Osteoblast (primary cell): ENCODE data around the gene PCDHAC2. TPM values are rescaled to one million over a fixed set of nuclear protein-coding genes. Genes with fewer than 3 reads are reported as not detected.

ENCODE experiments used
- DNase-seq: peaks from one replicate; pipeline ENCODE4 v3.0.0; 2011; ENCODE audit warnings: low spot score, mixed read lengths; ENCODE audit not compliant: insufficient read length; ENCODE audit errors: missing footprints
- H2AFZ ChIP-seq: 2 replicates; pipeline ENCODE4 v1.6.0; 2011; ENCODE audit warnings: mild to moderate bottlenecking, low read length
- H3K27ac ChIP-seq: 2 replicates; pipeline ENCODE4 v1.5.1; 2011; ENCODE audit warnings: mild to moderate bottlenecking, low read depth, low read length, moderate library complexity
- H3K27me3 ChIP-seq: 2 replicates; pipeline ENCODE4 v1.6.0; 2012; ENCODE audit warnings: mild to moderate bottlenecking, control low read depth, inconsistent platforms, low read length, moderate library complexity; ENCODE audit not compliant: insufficient read depth
- H3K36me3 ChIP-seq: 2 replicates; pipeline ENCODE4 v1.5.1; 2011; ENCODE audit warnings: mild to moderate bottlenecking, low read length, control low read depth, moderate library complexity; ENCODE audit not compliant: insufficient read depth
- H3K4me1 ChIP-seq: 2 replicates; pipeline ENCODE4 v1.5.1; 2011; ENCODE audit warnings: mild to moderate bottlenecking, low read length, control low read depth, moderate library complexity; ENCODE audit not compliant: insufficient read depth
- H3K4me2 ChIP-seq: 2 replicates; pipeline ENCODE4 v1.6.0; 2011; ENCODE audit warnings: mild to moderate bottlenecking, low read length; ENCODE audit not compliant: insufficient read depth
- H3K4me3 ChIP-seq: fragments of 200-600 bp; sonication (generic); 3 replicates; pipeline ENCODE4 v1.5.1; 2012; ENCODE audit warnings: mild to moderate bottlenecking, low read length, inconsistent platforms; ENCODE audit not compliant: insufficient read depth
- H3K79me2 ChIP-seq: 2 replicates; pipeline ENCODE4 v1.6.0; 2012; ENCODE audit warnings: mild to moderate bottlenecking, low read length, control low read depth, inconsistent platforms; ENCODE audit not compliant: insufficient read depth
- H3K9me3 ChIP-seq: 2 replicates; pipeline ENCODE4 v1.5.1; 2011; ENCODE audit warnings: low read depth, low read length, control low read depth
- H4K20me1 ChIP-seq: 2 replicates; pipeline ENCODE4 v1.6.0; 2012; ENCODE audit warnings: mild to moderate bottlenecking, low read length, control low read depth; ENCODE audit not compliant: insufficient read depth
- CTCF ChIP-seq: IDR thresholded peaks from 2 replicates; pipeline ENCODE4 v1.5.1; 2011; ENCODE audit warnings: mild to moderate bottlenecking, low read depth, low read length, moderate library complexity; ENCODE audit errors: extremely low read depth
- total RNA-seq: library from RNA; depleted of rRNA; stranded (reverse); fragments of >200 nt; gene quantifications from 2 replicates; pipeline ENCODE4 v1.2.3, GENCODE V29; 2012

Gene PCDHAC2
- total RNA-seq, 1 donor = 0.36 TPM

GRCh38 chr5:140926443-140927227, 39.6 kb upstream of the PCDHAC2 start:
- Histone ChIP-seq H2AFZ (peak overlapping the region; percentile 83), H4K20me1 (no peaks in the 10 kb centered on the region), H3K27ac (no peak overlapping the region), H3K36me3 (no peaks in the 10 kb centered on the region), H3K79me2 (no peaks in the 10 kb centered on the region), H3K4me3 (peak overlapping the region; percentile 58), H3K4me2 (peak overlapping the region; percentile 67), H3K27me3 (peaks cover 4% of the 10 kb centered on the region), H3K9me3 (no peaks in the 10 kb centered on the region), H3K4me1 (no peaks in the 10 kb centered on the region)
- peak; percentile 79 for DNase-seq
- TF ChIP-seq CTCF = peak; percentile 35

- Histone ChIP-seq H3K4me1 (no peaks in the 10 kb centered on the region), H4K20me1 (no peaks in the 10 kb centered on the region), H2AFZ (peak overlapping the region; percentile 83), H3K9me3 (no peaks in the 10 kb centered on the region), H3K4me3 (peak overlapping the region; percentile 58), H3K27me3 (peaks cover 4% of the 10 kb centered on the region), H3K27ac (no peak overlapping the region), H3K36me3 (no peaks in the 10 kb centered on the region), H3K79me2 (no peaks in the 10 kb centered on the region), H3K4me2 (peak overlapping the region; percentile 67)
- no peak for TF ChIP-seq CTCF
- DNase-seq = peak; percentile 14
Observed at GRCh38 chr5:140927228-140927573, 39.1 kb upstream of the PCDHAC2 start.

GRCh38 chr5:140934964-140935606, 31.2 kb upstream of the PCDHAC2 start:
- no peaks in the 10 kb centered on the region for H3K36me3 ChIP-seq
- no peaks in the 10 kb centered on the region for H3K27me3 ChIP-seq
- no peak for DNase-seq
- no peak overlapping the region for H3K4me2 ChIP-seq
- H3K9me3 ChIP-seq = no peaks in the 10 kb centered on the region
- no peak overlapping the region for H3K27ac ChIP-seq
- no peak overlapping the region for H3K4me3 ChIP-seq
- H4K20me1 ChIP-seq = no peaks in the 10 kb centered on the region
- H3K4me1 ChIP-seq = no peaks in the 10 kb centered on the region
- H2AFZ ChIP-seq = no peak overlapping the region
- TF ChIP-seq CTCF = no peak
- no peaks in the 10 kb centered on the region for H3K79me2 ChIP-seq

- no peak overlapping the region for H2AFZ ChIP-seq
- no peaks in the 10 kb centered on the region for H3K27me3 ChIP-seq
- no peak overlapping the region for H3K4me3 ChIP-seq
- no peaks in the 10 kb centered on the region for H3K36me3 ChIP-seq
- no peak for DNase-seq
- no peak for TF ChIP-seq CTCF
- H3K9me3 ChIP-seq = no peaks in the 10 kb centered on the region
- no peak overlapping the region for H3K4me2 ChIP-seq
- no peaks in the 10 kb centered on the region for H3K79me2 ChIP-seq
- H3K27ac ChIP-seq = no peak overlapping the region
- no peaks in the 10 kb centered on the region for H3K4me1 ChIP-seq
- no peaks in the 10 kb centered on the region for H4K20me1 ChIP-seq
Observed at GRCh38 chr5:140946578-140946977, 19.7 kb upstream of the PCDHAC2 start.
